GM12892 (cell line): ENCODE measurements around the gene WDFY2.

Experiments used
- DNase-seq: peaks from one replicate; pipeline ENCODE4 v3.0.0; 2011; ENCODE audit not compliant: insufficient read length
- FAIRE-seq: peaks from 2 replicates; lab custom pipeline; 2011; peaks lifted over from hg19 to GRCh38; lab: Jason Lieb, UNC
- POLR2A ChIP-seq: IDR thresholded peaks from 2 replicates; pipeline ENCODE4 v1.6.1; 2011; ENCODE audit warnings: low read depth, low read length, control low read depth
- POLR2AphosphoS5 ChIP-seq: IDR thresholded peaks from 2 replicates; pipeline ENCODE4 v1.6.1; 2011; ENCODE audit warnings: low read depth, low read length, control low read depth
- TAF1 ChIP-seq: IDR thresholded peaks from 2 replicates; pipeline ENCODE4 v1.6.1; 2011; ENCODE audit warnings: low read depth, mild to moderate bottlenecking, control low read depth, low read length, borderline replicate concordance

Gene WDFY2

GRCh38 chr13:51767100-51767499 lies 182.8 kb downstream of the WDFY2 start:
- no peak for FAIRE-seq
- DNase-seq, result no peak
- TF ChIP-seq POLR2A, result no peak

GRCh38 chr13:51768378-51768921 lies 184.2 kb downstream of the WDFY2 start:
- TF ChIP-seq TAF1 (no peak), POLR2AphosphoS5 (no peak), POLR2A (no peak)
- DNase-seq (no peak), FAIRE-seq (no peak)

GRCh38 chr13:51768976-51769375 lies 184.7 kb downstream of the WDFY2 start:
- FAIRE-seq (no peak), DNase-seq (no peak)
- TF ChIP-seq TAF1 (no peak), POLR2A (no peak), POLR2AphosphoS5 (no peak)

- no peak for TF ChIP-seq POLR2A
- TF ChIP-seq POLR2AphosphoS5, result no peak
- TF ChIP-seq TAF1, result no peak
- no peak for FAIRE-seq
- no peak for DNase-seq
Measured at GRCh38 chr13:51769455-51770127, 185.3 kb downstream of the WDFY2 start.

GRCh38 chr13:51770160-51770559 lies 185.9 kb downstream of the WDFY2 start:
- no peak for DNase-seq
- FAIRE-seq, result no peak
- no peak for TF ChIP-seq POLR2AphosphoS5
- TF ChIP-seq TAF1, result no peak
- no peak for TF ChIP-seq POLR2A

- TF ChIP-seq POLR2A, result no peak
- no peak for TF ChIP-seq TAF1
- TF ChIP-seq POLR2AphosphoS5, result no peak
- FAIRE-seq (no peak), DNase-seq (no peak)
Measured at GRCh38 chr13:51770681-51771417, 186.6 kb downstream of the WDFY2 start.

GRCh38 chr13:51771418-51772104 lies 187.3 kb downstream of the WDFY2 start:
- TF ChIP-seq TAF1 (no peak), POLR2AphosphoS5 (no peak), POLR2A (no peak)
- DNase-seq, result no peak
- FAIRE-seq, result no peak

- DNase-seq, result no peak
- TF ChIP-seq POLR2A (no peak), POLR2AphosphoS5 (no peak)
- FAIRE-seq, result no peak
Measured at GRCh38 chr13:51772105-51772455, 187.8 kb downstream of the WDFY2 start.

GRCh38 chr13:51772781-51773180 lies 188.5 kb downstream of the WDFY2 start:
- DNase-seq, result no peak
- FAIRE-seq, result no peak
- TF ChIP-seq TAF1 (no peak), POLR2AphosphoS5 (no peak), POLR2A (no peak)

- FAIRE-seq, result no peak
- DNase-seq, result no peak
- TF ChIP-seq POLR2AphosphoS5 (no peak), TAF1 (no peak), POLR2A (no peak)
Measured at GRCh38 chr13:51773515-51773914, 189.3 kb downstream of the WDFY2 start.

- TF ChIP-seq TAF1 (no peak), POLR2AphosphoS5 (no peak), POLR2A (no peak)
- no peak for DNase-seq
- no peak for FAIRE-seq
Measured at GRCh38 chr13:51776179-51776578, 191.9 kb downstream of the WDFY2 start.
